MCF 10A (cell line): ENCODE measurements around the gene ELAVL2. TPM values are rescaled to one million over a fixed set of nuclear protein-coding genes. Genes with fewer than 3 reads are reported as not detected.

ENCODE experiments used
- BruUV-seq: library from RNA; stranded (reverse); fragments of 400-500 nt; replicated peaks from 2 replicates; lab custom pipeline; 2021; lab: Mats Ljungman, UMichigan
- CTCF ChIA-PET: fragments of 300-600 bp; sonication (Branson Sonifier 250); formaldehyde crosslinking; extraction: SDS; loops from one replicate; lab custom pipeline; 2021; ENCODE audit warnings: antibody characterized with exemption, inconsistent platforms; lab: Yijun Ruan, JAX
- POLR2A ChIA-PET: fragments of 300-600, 350-650 bp; sonication (Branson Sonifier 250); formaldehyde crosslinking; extraction: SDS; loops from one replicate; lab custom pipeline; 2020; ENCODE audit warnings: antibody characterized with exemption, inconsistent platforms; lab: Yijun Ruan, JAX
- DNase-seq: peaks from one replicate; pipeline ENCODE4 v3.0.0-alpha.2; 2018; ENCODE audit not compliant: unreplicated experiment
- H3K27ac Mint-ChIP-seq: one replicate; pipeline ENCODE4 v1.8.0; 2022; ENCODE audit warnings: mild to moderate bottlenecking, low read depth, mixed read lengths; ENCODE audit not compliant: unreplicated experiment
- H3K27me3 Mint-ChIP-seq: one replicate; pipeline ENCODE4 v1.8.0; 2022; ENCODE audit warnings: mixed read lengths; ENCODE audit not compliant: insufficient read depth, unreplicated experiment
- H3K36me3 Mint-ChIP-seq: one replicate; pipeline ENCODE4 v1.8.0; 2022; ENCODE audit warnings: mild to moderate bottlenecking, moderate library complexity, mixed read lengths; ENCODE audit not compliant: insufficient read depth, unreplicated experiment
- H3K4me1 Mint-ChIP-seq: one replicate; pipeline ENCODE4 v1.8.0; 2022; ENCODE audit warnings: mixed read lengths; ENCODE audit not compliant: insufficient read depth, unreplicated experiment
- H3K4me3 Mint-ChIP-seq: one replicate; pipeline ENCODE4 v1.8.0; 2022; ENCODE audit warnings: mild to moderate bottlenecking, moderate library complexity, mixed read lengths; ENCODE audit not compliant: unreplicated experiment
- H3K9me3 Mint-ChIP-seq: one replicate; pipeline ENCODE4 v1.8.0; 2022; ENCODE audit warnings: mixed read lengths; ENCODE audit not compliant: unreplicated experiment
- intact Hi-C: fragments of 100-400 bp; cut with micrococcal nuclease; formaldehyde crosslinking; loops from 2 replicates; pipeline ENCODE4 v1.14.1; 2022
- total RNA-seq: library from RNA; stranded (reverse); gene quantifications from 2 replicates; pipeline ENCODE4 v1.2.3, GENCODE V29; 2022
- TF ChIP-seq, protein P1 (sequence below): fragments of 200-600 bp; IDR thresholded peaks from one replicate; pipeline ENCODE4 v1.8.0; 2022; ENCODE audit warnings: antibody characterized with exemption, mild to moderate bottlenecking; ENCODE audit not compliant: unreplicated experiment

Gene ELAVL2
- total RNA-seq, 1 experiment from 2014 or later: 6.0 TPM

DNA sequence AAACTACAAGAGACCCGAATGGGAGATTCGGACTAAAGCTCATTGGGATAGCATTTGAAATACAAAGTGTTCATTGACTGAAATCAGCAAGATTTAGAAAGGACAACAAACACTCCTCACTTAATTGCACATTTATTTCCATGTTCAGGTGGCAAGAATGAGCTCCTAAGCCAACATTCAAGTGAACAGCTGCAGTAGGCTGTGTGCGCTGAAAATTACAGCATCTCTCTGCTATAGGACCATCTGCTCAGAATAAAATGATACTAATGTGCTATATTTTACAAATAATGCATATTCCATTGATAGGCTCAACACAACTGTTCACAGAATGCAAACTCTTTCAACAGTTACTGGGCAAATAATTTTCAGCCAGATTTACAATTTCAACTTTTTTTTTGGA is 61.8 kb downstream of the ELAVL2 start:
- Mint-ChIP-seq H3K4me1 (peaks cover 15% of the 10 kb centered on the region), H3K36me3 (no peaks in the 10 kb centered on the region), H3K9me3 (no peaks in the 10 kb centered on the region), H3K27me3 (no peaks in the 10 kb centered on the region), H3K27ac (no peak overlapping the region), H3K4me3 (no peak overlapping the region)
- TF ChIP-seq, protein P1, sequence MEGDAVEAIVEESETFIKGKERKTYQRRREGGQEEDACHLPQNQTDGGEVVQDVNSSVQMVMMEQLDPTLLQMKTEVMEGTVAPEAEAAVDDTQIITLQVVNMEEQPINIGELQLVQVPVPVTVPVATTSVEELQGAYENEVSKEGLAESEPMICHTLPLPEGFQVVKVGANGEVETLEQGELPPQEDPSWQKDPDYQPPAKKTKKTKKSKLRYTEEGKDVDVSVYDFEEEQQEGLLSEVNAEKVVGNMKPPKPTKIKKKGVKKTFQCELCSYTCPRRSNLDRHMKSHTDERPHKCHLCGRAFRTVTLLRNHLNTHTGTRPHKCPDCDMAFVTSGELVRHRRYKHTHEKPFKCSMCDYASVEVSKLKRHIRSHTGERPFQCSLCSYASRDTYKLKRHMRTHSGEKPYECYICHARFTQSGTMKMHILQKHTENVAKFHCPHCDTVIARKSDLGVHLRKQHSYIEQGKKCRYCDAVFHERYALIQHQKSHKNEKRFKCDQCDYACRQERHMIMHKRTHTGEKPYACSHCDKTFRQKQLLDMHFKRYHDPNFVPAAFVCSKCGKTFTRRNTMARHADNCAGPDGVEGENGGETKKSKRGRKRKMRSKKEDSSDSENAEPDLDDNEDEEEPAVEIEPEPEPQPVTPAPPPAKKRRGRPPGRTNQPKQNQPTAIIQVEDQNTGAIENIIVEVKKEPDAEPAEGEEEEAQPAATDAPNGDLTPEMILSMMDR: no peak
- CTCF ChIA-PET: no interaction called here
- DNase-seq: no peak
- no TSS peak for BruUV-seq
- POLR2A ChIA-PET: no interaction called here
- intact Hi-C loops: no loop called here

DNA sequence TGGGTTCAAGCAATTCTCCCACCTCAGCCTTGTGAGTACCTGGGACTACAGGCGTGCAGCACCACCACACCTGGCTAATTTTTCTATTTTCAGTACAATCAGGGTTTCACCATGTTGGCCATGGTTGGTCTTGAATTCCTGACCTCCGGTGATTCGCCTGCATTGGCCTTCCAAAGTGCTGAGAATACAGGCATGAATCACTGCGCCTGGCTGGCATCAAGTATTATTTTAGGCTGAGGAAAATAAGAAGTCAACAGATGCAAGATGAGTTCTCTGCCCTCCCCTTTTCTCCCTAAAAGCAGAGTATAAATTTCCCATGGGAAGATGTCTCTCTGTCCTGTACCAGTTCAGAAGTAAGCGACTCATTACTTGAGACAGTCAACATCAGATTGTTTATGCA is 71.5 kb downstream of the ELAVL2 start:
- no peak for DNase-seq
- POLR2A ChIA-PET: interaction anchor here (0.7 kb wide), 1 partner anchor 59 kb away, joined by 4 read pairs; no protein-coding TSS in a partner anchor
- no peak overlapping the region for H3K27ac Mint-ChIP-seq
- BruUV-seq: no TSS peak
- H3K4me1 Mint-ChIP-seq: peaks cover 5% of the 10 kb centered on the region
- CTCF ChIA-PET: no interaction called here
- no peaks in the 10 kb centered on the region for H3K27me3 Mint-ChIP-seq
- TF ChIP-seq, protein P1: no peak
- H3K9me3 Mint-ChIP-seq: no peaks in the 10 kb centered on the region
- no peak overlapping the region for H3K4me3 Mint-ChIP-seq
- intact Hi-C loops: no loop called here
- no peaks in the 10 kb centered on the region for H3K36me3 Mint-ChIP-seq

DNA sequence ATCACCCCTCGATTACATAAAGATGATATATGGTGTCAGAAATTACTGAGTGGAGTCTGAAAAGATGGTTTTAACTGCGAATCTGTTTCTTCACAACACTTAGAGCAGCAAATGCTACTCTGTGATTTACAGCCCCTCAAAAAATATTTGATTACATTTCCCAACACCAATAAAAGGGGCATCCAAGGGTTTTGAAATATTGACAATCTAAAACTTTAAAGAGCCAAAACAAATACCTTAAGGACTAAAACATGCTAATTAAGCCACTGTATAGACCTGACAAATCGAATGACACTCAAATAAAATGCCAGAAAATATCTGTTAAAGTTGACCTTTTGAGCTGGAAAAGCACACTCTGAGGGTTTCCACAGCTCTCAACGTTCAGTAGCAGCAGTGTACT is 73.2 kb downstream of the ELAVL2 start:
- POLR2A ChIA-PET: interaction anchor here (0.6 kb wide), 1 partner anchor 20 kb away, joined by 3 read pairs; no protein-coding TSS in a partner anchor
- BruUV-seq: no TSS peak

DNA sequence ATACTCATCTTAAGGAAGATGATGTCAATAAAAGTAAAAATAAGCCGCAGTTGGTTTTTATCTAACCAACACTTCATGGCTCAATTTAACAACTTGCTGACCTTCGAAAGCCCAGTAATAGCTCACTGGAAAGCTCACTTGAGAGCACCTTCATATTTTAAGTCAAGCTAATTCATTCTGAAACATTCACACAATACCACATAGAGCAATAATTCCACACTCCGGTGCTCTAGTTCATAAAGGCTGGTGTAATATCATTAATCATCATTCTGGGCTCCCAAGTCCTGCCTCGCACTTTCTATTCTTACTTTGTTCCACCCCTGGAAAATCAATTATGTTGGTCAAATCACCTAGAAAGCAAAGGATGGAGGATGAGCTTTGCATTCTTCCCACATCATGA is 74.4 kb downstream of the ELAVL2 start:
- POLR2A ChIA-PET: interaction anchor here (0.7 kb wide), 1 partner anchor 63 kb away, joined by 3 read pairs; no protein-coding TSS in a partner anchor
- intact Hi-C loops: no loop called here
- CTCF ChIA-PET: interaction anchor here (0.6 kb wide), 1 partner anchor 12 kb away, joined by 9 read pairs; no protein-coding TSS in a partner anchor
- BruUV-seq: no TSS peak
- Mint-ChIP-seq H3K36me3 (no peaks in the 10 kb centered on the region), H3K4me1 (peaks cover 14% of the 10 kb centered on the region), H3K27me3 (no peaks in the 10 kb centered on the region), H3K4me3 (no peak overlapping the region), H3K27ac (no peak overlapping the region), H3K9me3 (no peaks in the 10 kb centered on the region)
- no peak for DNase-seq
- TF ChIP-seq, protein P1: no peak

More for the DNA sequence above, 73.2 kb downstream of the ELAVL2 start:
- H3K27ac Mint-ChIP-seq: no peak overlapping the region
- TF ChIP-seq, protein P1: no peak
- H3K4me3 Mint-ChIP-seq: no peak overlapping the region
- CTCF ChIA-PET: no interaction called here
- peaks cover 10% of the 10 kb centered on the region for H3K4me1 Mint-ChIP-seq
- no peaks in the 10 kb centered on the region for H3K36me3 Mint-ChIP-seq
- intact Hi-C loops: no loop called here
- no peak for DNase-seq
- no peaks in the 10 kb centered on the region for H3K27me3 Mint-ChIP-seq
- no peaks in the 10 kb centered on the region for H3K9me3 Mint-ChIP-seq
